Mammary epithelial cell (primary cell): ENCODE results near the gene HAPLN3.

Experiments
- EZH2 ChIP-seq: IDR thresholded peaks from 2 replicates; pipeline ENCODE4 v1.6.1; 2012; ENCODE audit warnings: low read length, inconsistent platforms, borderline replicate concordance
- TF ChIP-seq, protein P1 (sequence below), 2 donors: IDR thresholded peaks in 1 of 2; conservative IDR thresholded peaks in 1 of 2; 2 replicates each; pipeline ENCODE4 v1.5.1; 2011 to 2012; ENCODE audit warnings: inconsistent platforms in 2 of 2, low read length in 2 of 2, mild to moderate bottlenecking in 2 of 2, control low read depth in 1 of 2, low read depth in 1 of 2; ENCODE audit not compliant: insufficient read depth in 1 of 2; ENCODE audit errors: extremely low read depth in 1 of 2

DNA sequence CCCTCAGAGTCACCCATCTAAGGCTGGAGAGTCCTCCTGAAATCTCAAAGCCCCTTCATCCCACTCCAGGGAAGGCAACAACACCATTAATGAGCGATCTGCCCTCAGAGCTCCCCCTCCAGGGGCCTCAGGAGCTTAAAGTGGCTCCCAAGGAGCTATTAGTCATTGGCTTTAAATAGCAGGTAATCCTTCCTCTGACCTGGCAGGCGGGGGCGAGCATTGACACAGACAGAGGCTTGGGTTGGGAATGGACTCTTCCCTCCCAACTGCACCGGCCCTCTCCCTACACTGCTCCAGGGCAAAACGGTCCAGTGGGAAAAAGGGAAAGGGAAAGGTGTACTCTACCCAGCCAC is 16.4 kb upstream of the HAPLN3 start:
- TF ChIP-seq, protein P1, sequence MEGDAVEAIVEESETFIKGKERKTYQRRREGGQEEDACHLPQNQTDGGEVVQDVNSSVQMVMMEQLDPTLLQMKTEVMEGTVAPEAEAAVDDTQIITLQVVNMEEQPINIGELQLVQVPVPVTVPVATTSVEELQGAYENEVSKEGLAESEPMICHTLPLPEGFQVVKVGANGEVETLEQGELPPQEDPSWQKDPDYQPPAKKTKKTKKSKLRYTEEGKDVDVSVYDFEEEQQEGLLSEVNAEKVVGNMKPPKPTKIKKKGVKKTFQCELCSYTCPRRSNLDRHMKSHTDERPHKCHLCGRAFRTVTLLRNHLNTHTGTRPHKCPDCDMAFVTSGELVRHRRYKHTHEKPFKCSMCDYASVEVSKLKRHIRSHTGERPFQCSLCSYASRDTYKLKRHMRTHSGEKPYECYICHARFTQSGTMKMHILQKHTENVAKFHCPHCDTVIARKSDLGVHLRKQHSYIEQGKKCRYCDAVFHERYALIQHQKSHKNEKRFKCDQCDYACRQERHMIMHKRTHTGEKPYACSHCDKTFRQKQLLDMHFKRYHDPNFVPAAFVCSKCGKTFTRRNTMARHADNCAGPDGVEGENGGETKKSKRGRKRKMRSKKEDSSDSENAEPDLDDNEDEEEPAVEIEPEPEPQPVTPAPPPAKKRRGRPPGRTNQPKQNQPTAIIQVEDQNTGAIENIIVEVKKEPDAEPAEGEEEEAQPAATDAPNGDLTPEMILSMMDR (conservative IDR thresholded peaks at IDR 0.05 in 1 of 2, IDR thresholded peaks at IDR 0.05 in 1 of 2; ENCODE audit: extremely low read depth in 1 of 2, insufficient read depth in 1 of 2, low read depth in 1 of 2, low read length in 2 of 2) = peak; percentile 1 to 26
- TF ChIP-seq EZH2 = no peak
